Measurements from ENCODE around the gene ACSS1. TPM values are rescaled to one million over a fixed set of nuclear protein-coding genes. Genes with fewer than 3 reads are reported as not detected.

Gene ACSS1
- total RNA-seq, 1 donor from 2014 or later, result 0.27 TPM

DNA sequence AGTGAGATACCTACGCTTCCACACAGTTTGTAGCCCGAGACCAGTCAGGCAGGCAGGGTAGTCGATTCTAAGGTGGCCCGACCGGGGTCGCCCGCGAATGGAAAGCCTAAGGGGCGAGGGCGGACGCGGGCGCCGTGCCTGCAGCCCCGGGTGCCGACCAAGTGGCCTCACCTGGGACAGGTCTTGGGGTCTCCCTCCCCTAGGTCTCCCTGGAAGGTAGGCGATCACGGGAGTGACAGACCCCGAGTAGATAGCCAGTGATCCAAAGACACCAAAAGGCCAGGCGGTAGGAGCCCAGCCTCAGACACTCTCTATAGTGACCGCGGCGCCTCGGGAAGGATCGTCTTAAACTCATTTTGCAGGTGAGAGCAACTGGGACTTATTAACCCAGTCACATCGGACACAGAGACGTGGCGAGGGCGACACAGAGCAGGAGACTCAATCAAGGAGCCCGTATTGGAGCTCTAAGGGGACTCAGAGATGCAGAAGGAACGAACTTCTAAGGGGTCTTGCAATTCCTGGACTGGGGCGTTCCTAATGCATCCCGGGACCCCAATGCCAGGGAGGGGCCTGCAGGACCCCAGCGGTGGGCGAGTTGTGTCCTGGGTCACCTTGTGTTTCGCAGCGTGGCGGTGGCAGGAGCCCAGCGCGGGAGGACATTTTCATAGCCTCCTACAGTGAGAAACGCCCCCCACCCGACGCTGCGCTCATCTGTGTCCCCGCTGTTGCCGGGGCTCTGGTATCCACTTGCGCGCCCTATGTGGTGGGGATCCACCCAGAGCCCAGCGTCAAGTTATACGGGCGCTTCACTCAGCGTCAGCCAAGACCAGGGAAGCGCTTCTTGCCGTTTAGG, 26.1 kb upstream of the ACSS1 start:
- Mint-ChIP-seq H3K27ac (ENCODE audit: unreplicated experiment) (no peak overlapping the region), H3K4me3 (ENCODE audit: unreplicated experiment) (no peak overlapping the region), H3K27me3 (ENCODE audit: low read depth, unreplicated experiment) (peaks cover 85% of the 10 kb centered on the region), H3K4me1 (ENCODE audit: low read depth, unreplicated experiment) (no peaks in the 10 kb centered on the region), H3K36me3 (ENCODE audit: low read depth, unreplicated experiment) (no peaks in the 10 kb centered on the region), H3K9me3 (ENCODE audit: unreplicated experiment) (peaks cover 24% of the 10 kb centered on the region)
- Histone ChIP-seq H3K4me2 (ENCODE audit: low read length) (peak overlapping the region; percentile 50), H2AFZ (ENCODE audit: low read depth, low read length) (no peak overlapping the region), H3K27ac (ENCODE audit: low read depth, low read length) (no peak overlapping the region), H3K36me3 (ENCODE audit: insufficient read depth, low read length) (no peaks in the 10 kb centered on the region), H3K4me3 (ENCODE audit: insufficient read depth, low read depth, low read length) (no peak overlapping the region), H3K4me1 (ENCODE audit: insufficient read depth, low read length) (peaks cover 6% of the 10 kb centered on the region), H3K79me2 (ENCODE audit: insufficient read depth, low read length) (no peaks in the 10 kb centered on the region), H4K20me1 (ENCODE audit: insufficient read depth, low read length) (no peaks in the 10 kb centered on the region), H3K27me3 (ENCODE audit: insufficient read depth, low read length) (peaks cover 82% of the 10 kb centered on the region), H3K9ac (ENCODE audit: low read length) (no peak overlapping the region), H3K9me3 (ENCODE audit: insufficient read depth, low read depth, low read length) (no peaks in the 10 kb centered on the region)
- TF ChIP-seq, protein P1, sequence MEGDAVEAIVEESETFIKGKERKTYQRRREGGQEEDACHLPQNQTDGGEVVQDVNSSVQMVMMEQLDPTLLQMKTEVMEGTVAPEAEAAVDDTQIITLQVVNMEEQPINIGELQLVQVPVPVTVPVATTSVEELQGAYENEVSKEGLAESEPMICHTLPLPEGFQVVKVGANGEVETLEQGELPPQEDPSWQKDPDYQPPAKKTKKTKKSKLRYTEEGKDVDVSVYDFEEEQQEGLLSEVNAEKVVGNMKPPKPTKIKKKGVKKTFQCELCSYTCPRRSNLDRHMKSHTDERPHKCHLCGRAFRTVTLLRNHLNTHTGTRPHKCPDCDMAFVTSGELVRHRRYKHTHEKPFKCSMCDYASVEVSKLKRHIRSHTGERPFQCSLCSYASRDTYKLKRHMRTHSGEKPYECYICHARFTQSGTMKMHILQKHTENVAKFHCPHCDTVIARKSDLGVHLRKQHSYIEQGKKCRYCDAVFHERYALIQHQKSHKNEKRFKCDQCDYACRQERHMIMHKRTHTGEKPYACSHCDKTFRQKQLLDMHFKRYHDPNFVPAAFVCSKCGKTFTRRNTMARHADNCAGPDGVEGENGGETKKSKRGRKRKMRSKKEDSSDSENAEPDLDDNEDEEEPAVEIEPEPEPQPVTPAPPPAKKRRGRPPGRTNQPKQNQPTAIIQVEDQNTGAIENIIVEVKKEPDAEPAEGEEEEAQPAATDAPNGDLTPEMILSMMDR (IDR thresholded peaks at IDR 0.05; ENCODE audit: insufficient read depth, low read depth, low read length), result peak; percentile 27
- peak; percentile 89 for TF ChIP-seq EZH2 (IDR thresholded peaks at IDR 0.05; ENCODE audit: insufficient read depth, low read length)
- DNase-seq (ENCODE audit: low read depth), result no peak
- no peak for FAIRE-seq

DNA sequence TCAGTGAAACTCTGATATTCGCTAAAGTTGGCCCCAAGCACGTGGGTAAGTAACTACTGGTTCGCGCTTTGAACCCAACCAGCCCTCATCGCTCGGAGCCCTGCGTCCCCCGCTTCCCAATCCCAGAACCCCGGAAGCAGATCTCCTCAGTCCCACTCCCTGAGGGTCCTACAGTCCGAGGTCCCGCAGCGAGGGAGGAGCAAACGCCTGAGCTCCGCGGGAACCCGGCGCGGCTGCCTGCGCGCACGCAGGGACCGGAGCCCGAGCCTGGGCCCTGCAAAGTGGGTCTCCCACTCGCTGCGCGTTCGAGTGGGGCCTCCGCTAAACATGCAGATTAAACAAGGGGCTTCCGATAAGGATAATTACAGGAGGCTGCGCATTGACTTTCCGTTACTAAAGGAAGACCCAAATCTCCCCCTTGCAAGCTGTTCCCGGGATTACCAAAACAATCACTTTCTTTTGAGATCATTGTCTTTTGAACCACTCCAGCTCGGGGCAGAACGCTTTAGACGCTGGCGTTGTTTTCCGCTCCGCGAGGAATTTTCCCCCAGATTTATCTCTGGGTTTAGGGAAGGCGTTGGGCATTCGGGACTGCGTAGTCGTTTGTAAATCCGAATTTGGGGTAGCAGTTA, 25.3 kb upstream of the ACSS1 start:
- no peaks in the 10 kb centered on the region for H3K4me1 Mint-ChIP-seq (ENCODE audit: low read depth, unreplicated experiment)
- H3K4me1 ChIP-seq (ENCODE audit: insufficient read depth, low read length), result peaks cover 6% of the 10 kb centered on the region
- no peak for FAIRE-seq
- H3K36me3 Mint-ChIP-seq (ENCODE audit: low read depth, unreplicated experiment), result no peaks in the 10 kb centered on the region
- no peak for TF ChIP-seq EZH2 (IDR thresholded peaks at IDR 0.05; ENCODE audit: insufficient read depth, low read length)
- TF ChIP-seq, protein P1 (IDR thresholded peaks at IDR 0.05; ENCODE audit: insufficient read depth, low read depth, low read length), result no peak
- no peaks in the 10 kb centered on the region for H4K20me1 ChIP-seq (ENCODE audit: insufficient read depth, low read length)
- no peaks in the 10 kb centered on the region for H3K36me3 ChIP-seq (ENCODE audit: insufficient read depth, low read length)
- no peak overlapping the region for H3K27ac ChIP-seq (ENCODE audit: low read depth, low read length)
- H3K4me3 Mint-ChIP-seq (ENCODE audit: unreplicated experiment), result no peak overlapping the region
- H3K9me3 Mint-ChIP-seq (ENCODE audit: unreplicated experiment), result peaks cover 24% of the 10 kb centered on the region
- no peaks in the 10 kb centered on the region for H3K79me2 ChIP-seq (ENCODE audit: insufficient read depth, low read length)
- H3K9ac ChIP-seq (ENCODE audit: low read length), result no peak overlapping the region
- H3K4me3 ChIP-seq (ENCODE audit: insufficient read depth, low read depth, low read length), result no peak overlapping the region
- H3K27me3 Mint-ChIP-seq (ENCODE audit: low read depth, unreplicated experiment), result peaks cover 86% of the 10 kb centered on the region
- H3K4me2 ChIP-seq (ENCODE audit: low read length), result peak overlapping the region; percentile 50
- DNase-seq (ENCODE audit: low read depth), result no peak
- no peak overlapping the region for H3K27ac Mint-ChIP-seq (ENCODE audit: unreplicated experiment)
- H2AFZ ChIP-seq (ENCODE audit: low read depth, low read length), result no peak overlapping the region
- H3K27me3 ChIP-seq (ENCODE audit: insufficient read depth, low read length), result peaks cover 86% of the 10 kb centered on the region
- no peaks in the 10 kb centered on the region for H3K9me3 ChIP-seq (ENCODE audit: insufficient read depth, low read depth, low read length)

All from astrocyte (in vitro differentiated cells and primary cell).